ENCODE measurements around the gene ARHGAP31.
"Not testable (repeated sequence)": the region's sequence is repeated elsewhere in the genome, so short reads cannot be mapped to it uniquely, and the experiment has no call there.

ARHGAP31 gene, protein sequence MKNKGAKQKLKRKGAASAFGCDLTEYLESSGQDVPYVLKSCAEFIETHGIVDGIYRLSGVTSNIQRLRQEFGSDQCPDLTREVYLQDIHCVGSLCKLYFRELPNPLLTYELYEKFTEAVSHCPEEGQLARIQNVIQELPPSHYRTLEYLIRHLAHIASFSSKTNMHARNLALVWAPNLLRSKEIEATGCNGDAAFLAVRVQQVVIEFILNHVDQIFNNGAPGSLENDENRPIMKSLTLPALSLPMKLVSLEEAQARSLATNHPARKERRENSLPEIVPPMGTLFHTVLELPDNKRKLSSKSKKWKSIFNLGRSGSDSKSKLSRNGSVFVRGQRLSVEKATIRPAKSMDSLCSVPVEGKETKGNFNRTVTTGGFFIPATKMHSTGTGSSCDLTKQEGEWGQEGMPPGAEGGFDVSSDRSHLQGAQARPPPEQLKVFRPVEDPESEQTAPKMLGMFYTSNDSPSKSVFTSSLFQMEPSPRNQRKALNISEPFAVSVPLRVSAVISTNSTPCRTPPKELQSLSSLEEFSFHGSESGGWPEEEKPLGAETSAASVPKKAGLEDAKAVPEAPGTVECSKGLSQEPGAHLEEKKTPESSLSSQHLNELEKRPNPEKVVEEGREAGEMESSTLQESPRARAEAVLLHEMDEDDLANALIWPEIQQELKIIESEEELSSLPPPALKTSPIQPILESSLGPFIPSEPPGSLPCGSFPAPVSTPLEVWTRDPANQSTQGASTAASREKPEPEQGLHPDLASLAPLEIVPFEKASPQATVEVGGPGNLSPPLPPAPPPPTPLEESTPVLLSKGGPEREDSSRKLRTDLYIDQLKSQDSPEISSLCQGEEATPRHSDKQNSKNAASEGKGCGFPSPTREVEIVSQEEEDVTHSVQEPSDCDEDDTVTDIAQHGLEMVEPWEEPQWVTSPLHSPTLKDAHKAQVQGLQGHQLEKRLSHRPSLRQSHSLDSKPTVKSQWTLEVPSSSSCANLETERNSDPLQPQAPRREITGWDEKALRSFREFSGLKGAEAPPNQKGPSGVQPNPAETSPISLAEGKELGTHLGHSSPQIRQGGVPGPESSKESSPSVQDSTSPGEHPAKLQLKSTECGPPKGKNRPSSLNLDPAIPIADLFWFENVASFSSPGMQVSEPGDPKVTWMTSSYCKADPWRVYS (N-terminal part only)

DNA sequence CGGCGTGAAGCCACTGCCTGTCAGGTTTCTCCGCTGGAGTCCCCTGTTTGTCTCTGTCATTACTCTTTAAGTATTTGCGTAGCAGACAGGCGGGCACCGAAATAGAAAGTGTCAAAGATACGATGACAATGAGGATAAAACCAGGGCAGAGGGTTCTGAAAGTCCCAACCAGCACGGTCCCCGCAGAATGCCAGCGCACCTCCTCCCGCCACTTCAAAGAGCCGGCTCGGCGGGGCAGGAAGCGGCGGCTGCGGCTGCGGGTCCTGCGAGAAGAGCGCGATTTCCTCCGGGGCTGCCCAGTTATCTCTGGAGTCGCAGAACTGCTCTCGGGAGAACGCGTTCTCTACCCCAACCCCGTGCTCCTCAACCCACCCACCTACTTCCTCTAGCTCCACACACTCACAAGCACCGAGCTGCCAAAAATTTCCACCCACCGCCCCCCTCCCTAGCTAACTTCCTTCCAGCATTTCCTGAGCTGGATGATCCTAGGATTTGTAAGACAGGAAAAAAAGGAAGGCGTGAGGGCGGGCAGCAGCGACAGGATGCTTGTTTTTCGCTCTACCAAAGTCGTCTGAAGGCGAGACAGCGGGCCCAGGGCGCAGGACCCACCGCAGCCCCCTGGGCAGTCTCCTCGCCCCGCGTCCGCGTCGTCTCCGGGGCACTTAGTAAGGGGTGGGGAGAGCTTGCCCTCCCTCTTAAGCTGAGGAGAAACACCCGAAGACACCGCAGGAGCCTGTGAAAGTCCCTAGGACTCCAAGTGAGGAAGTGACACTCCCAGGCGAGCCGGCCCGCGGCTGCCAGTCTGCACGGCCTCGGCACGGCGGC is at the start of gene ARHGAP31:
TSS of gene ARHGAP31 (plus strand) at position 513 of the 825 bp plus-strand sequence. CDS start 522 bp downstream, outside the sequence.
- DNase-seq (ENCODE audit: low spot score) = peak; percentile 78

DNA sequence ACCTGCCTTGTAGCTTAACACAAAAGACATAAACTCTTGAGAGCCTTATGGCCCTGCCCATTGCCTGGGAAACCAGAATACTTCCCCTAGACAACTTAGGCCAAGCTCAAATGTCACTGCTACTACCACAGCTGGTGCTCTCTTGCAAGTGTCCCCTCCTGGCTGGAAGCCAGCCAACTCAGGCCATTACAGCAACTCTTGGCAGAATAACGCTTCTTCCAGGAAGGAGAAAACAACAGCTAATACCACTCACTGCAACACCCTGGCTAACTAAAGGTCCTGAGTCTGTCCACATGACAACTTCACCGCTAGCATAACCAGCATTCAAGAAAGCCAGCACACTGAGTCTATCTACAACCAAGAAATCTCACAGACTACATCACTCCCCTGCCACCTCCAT is 48.4 kb upstream of the ARHGAP31 start:
- DNase-seq (ENCODE audit: low spot score) = no peak

DNA sequence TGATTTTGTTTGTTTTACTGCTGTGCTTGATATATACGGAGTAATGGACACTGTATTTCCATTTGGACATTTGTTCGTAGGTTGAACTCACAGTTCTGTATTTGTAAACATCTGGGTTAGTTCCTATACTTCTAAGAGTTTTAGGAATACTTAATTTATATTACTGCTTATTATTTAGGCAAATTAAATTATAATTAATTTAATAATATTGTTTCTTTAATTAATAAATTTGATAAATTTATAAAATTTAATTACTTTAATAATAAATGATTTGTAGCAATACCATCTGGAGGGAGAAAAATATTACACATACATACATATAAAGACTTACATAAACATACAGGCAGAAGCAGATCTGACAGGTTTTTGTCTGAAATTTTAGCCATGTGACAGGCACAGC is 39.0 kb upstream of the ARHGAP31 start:
- DNase-seq (ENCODE audit: low spot score) = no peak

DNA sequence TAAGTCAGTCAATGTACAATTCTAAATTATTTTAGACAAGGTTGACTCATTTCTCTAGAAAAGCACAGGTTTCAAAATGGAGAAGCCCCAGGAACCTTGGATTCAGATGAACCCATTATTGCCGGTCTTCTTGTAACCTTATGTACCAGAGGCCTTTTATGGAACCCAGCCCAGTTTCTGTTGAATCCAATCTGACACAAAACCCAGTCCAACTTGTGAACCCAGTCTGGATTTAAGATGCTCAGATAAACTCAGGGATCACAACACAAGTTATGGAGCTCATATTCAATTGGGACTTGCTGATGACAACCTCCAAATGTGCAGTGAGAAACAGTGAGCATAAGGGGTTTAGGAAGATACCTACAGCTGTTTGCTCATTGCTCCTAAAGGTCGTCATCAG is 37.1 kb upstream of the ARHGAP31 start:
- no peak for DNase-seq (ENCODE audit: low spot score)

DNA sequence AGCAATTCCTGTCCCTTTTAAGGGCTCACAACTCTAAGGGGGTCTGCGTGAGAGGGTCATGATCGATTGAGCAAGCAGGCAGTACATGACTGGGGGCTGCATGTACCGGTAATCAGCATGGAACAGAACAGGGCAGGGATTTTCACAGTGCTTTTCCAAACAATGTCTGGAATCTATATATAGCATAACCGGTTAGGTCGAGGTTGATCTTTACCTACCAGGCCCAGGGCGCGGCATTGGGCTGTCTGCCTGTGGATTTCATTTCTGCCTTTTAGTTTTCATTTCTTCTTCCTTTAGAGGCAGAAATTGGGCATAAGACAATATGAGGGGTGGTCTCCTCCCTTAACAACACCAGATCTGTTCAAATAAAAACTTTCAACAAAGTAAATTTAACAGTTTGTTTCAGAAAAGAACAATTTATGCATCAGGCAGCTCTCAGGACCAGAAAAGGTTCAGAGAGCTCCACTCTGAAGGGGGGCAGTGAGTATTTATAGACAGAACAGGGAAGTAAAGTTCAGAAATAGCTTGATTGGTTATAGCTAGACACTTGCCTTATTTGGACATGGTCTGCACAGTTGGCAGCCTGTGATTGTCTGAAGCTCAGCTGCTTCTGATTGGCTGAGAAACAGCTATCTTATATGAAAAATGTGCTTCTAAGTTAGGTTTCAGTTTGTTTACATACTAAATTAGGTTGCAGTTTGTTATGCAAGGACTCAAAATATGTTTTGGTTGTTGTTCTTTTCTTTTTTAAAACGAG is 36.4 kb upstream of the ARHGAP31 start:
- peak; percentile 3 for DNase-seq (ENCODE audit: low spot score)

DNA sequence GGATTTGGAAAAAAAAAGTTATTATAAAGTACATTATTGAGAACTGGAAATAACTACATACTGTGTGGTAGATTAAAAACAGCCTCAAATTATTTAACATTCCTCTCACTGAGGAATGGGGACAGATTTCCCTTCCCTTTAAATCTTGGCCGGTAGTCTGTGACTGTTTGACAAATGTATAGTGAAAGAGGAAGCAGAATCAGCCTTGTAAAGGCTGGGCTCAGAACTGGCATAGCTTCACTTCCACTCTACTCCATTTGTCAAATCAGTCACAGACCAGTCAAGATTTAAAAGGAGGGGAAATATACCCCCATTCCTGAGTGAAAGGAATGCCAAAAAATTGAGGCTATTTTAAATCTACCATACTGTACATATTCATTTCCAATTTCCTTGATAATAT is 35.3 kb upstream of the ARHGAP31 start:
- no peak for DNase-seq (ENCODE audit: low spot score)

DNA sequence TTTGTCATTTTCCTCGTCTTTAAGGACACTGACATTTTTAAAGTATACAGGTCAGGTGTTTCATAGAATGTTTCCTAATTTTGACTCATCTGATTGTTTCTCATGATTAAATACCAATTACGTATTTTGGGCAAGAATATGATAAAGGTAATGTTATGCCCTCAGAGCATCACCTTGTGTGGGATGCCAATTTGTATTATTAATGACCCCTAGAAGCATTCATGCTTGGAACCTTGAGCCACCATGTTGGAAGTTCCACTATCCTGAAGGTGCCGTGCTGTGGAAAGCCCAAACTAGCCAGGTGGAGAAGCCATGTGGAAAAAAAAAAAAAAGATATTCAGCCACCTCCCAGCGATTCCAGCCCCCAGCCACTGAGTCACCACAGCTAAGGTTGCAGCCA is 34.4 kb upstream of the ARHGAP31 start:
- DNase-seq (ENCODE audit: low spot score) = no peak

DNA sequence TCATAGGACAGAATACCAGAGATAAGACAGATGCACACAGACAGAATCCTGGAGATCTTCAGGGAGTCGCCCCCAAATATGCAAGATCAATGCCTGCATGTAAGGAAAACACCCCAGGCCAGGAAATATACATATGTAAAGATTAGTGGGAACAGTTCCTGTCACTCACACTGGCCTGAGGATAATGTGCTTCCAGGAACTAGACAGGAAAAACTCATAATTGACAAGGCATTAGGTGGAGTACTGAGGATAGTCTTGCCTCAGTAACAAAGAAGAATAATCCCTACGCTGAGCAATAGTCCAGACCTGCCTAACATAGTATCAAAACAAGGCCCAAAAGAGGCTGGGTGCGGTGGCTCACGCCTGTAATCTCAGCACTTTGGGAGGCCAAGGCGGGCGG is 33.1 kb upstream of the ARHGAP31 start:
- DNase-seq (ENCODE audit: low spot score) = no peak

DNA sequence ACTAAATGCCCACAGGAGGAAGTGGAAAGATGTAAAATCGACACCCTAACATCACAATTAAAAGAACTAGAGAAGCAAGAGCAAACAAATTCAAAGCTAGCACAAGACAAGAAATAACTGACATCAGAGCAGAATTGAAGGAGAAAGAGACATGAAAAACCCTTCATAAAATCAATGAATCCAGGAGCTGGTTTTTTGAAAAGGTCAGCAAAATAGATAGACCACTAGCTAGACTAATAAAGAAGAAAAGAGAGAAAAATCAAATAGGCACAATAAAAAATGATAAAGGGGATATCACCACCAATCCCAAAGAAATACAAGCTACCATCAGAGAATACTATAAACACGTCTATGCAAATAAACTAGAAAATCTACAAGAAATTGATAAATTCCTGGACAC is 24.0 kb upstream of the ARHGAP31 start:
- not testable (repeated sequence) for DNase-seq (ENCODE audit: low spot score)

DNA sequence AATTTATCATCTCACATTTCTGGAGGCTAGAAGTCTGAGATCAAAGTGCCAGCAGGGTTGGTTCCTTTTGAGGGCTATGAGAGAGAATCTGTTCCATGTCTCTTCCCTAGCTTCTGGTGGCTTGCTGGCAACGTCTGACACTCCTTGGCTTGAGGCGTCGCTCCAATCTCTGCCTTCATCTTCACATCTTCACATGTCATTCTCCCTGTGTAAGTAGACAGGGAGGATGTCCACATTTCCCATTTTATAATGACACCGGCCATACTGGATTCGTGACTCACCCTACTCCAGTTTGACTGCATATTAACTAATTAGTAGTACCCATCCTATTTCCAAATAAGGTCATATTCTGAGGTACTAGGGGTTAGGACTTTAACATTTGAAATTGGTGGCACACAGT is 17.5 kb upstream of the ARHGAP31 start:
- DNase-seq (ENCODE audit: low spot score) = no peak

DNA sequence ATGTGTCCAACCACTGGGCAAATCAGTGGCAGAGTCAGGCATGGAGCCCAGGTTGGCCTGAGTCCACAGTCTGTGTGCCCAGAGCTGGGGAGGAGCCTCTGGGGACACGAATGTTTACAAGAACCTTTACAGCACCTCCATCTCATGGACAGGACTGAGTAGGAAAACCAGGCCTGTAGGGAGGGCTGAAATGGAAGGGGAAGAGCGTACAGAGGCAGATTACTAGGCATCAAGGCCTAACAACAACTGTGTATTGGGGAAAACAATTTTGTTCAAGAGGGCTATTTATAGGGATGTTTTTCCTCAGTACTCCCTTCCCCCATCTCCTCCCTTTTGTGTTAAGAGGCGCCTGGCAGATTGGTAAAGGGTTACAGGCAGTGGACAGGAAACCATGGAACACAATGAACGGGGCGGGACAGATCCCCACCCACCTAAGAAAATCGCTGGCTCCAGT is 15.1 kb upstream of the ARHGAP31 start:
- no peak for DNase-seq (ENCODE audit: low spot score)

DNA sequence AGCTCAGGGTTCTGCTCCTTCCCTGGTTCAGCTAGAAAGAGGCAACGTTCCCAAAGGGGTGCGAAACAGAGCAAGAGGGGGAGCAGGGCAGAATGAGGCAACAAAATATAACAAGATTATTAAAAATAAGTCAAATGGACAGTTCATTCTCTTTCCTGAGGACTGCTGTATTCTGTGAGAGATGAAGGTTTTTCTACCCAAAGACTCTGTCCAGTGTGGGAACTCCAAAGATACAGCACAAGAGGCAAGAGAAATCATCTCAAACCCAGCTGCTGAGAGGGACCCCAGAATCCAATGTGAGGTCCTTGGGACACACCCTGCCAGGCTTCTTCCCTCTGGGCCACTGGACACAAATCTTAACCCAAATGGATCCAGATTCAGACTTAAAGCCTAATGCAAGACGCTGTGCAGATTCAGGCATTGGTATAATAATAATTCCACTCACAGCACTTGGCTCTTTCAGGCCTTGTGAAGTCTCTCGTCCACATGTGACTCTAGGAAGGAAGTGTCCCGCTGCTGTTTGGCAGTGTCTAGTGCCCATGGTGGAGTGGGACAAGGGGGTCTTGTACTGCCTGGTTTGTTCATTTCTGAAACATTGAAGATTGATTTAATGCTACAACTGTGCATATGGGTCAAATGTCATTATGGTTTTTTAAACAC is 14.5 kb upstream of the ARHGAP31 start:
- no peak for DNase-seq (ENCODE audit: low spot score)

DNA sequence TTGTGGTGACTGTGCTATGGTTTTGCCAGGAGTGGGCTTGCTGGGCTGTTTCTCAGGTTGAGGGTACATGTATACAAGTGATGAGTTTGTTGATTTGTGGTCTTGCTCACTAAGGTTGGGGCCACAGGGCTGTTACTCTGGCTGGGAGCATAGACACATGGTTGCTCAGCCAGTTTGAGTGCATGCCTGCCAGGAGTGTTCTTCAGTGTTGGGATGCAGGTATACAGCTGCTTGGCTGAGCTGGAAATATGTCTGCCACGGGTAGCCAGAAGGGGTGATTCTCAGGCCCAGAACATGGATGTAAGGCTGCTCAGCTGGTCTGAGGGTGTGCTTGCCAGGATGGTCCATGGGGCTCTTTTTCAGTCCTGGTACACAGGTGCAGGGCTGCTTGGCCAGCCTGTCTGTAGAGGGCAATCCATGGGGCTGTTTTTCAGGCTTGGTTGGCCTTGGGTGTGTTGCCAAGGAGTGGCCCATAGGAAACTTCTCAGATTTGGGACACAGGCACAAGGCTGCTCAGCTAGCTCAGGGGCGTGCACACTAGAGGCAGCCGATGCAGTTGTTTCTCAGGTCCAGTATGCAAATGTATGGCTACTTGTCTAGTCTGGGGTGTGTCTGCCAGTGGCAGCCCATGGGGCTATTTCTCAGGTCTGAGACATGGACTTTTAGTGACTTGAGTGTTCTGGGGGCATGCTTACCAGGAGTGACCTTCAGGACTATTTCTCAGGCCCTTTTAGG is 5.3 kb upstream of the ARHGAP31 start:
- DNase-seq (ENCODE audit: low spot score) = no peak

DNA sequence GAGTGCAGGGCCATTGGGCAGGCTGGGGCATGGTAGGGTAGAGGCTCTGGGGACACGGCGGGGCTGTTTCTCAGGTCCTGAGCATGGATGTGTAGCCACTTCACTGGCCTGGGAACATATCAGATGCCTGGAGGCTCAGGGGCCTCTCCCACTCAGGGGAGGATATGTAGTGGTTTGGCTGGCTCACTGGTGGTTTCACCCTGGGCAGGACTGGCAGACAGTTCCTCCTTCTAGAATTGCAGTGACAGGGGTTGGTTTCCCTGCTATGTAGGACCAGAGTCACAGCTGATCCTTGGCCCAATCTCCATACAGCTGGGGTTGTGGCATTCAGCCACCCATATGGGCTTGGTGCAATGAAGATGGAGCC is 4.8 kb upstream of the ARHGAP31 start:
- no peak for DNase-seq (ENCODE audit: low spot score)

DNA sequence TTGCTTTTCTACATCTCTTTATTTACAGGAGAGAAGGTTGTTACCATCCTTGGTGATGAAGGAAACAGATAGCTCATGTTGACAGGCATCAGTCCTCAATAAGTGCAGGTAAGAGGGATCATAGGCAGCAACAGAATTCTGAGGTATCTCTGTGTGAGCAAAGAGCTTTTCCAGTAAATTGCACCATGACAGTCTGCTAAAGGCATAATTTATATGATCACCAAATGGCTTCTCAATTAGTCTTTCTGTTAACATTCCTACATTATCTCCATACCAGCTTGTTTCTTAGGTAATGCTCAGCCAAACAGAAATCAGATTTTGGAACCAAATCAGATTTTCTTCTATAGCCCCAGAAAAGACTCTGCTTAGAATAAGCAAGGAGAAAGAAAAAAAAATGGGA is 3.6 kb upstream of the ARHGAP31 start:
- DNase-seq (ENCODE audit: low spot score) = no peak

DNA sequence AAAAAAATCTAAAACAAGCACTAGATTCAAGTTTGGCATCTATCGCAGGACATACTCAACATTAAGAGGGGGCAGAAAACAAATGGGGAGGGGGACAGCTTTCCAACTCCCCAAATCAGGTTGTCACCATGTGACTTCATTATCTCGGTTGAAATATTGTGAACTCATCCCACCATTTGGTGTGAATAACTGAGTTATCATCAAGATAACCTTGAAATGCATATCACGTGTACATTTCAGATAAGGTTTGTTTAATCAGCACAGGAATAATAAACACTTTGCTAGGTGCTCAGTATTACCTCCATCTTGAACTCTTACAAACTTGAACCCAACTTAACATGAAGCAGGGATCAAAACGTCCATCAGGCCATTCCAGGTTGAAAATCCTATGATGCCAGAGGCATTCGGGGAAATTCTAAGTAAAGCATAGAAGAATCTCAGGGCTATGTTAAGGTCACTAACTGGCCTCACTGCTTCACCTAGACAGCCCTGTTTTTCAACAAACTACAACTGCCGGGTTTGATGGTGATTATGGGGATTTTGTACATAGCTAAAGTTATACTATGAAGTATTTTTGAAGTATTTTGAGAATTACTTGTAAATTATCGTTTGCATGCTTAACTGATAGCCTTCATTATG is 3.0 kb upstream of the ARHGAP31 start:
- DNase-seq (ENCODE audit: low spot score) = no peak

DNA sequence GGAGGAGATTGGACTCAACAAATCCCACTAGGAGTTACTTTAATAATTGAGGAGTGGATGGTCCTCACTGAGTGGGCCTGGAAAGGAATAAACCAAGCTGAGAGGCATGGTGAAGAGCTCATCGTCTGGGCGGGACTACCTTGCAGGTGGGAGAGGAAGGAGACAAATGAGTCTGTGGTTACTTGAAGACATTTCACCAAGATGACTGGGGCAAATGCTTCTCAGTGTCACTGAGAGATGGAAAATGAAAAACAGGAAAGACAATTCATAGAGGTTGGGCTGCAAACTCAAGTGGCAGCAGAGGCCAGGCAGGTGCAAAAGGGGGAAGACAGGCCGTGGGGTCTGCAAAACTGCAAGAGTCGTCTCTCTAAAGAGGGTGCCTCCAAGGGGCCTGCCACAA is 1.5 kb upstream of the ARHGAP31 start:
- no peak for DNase-seq (ENCODE audit: low spot score)

DNA sequence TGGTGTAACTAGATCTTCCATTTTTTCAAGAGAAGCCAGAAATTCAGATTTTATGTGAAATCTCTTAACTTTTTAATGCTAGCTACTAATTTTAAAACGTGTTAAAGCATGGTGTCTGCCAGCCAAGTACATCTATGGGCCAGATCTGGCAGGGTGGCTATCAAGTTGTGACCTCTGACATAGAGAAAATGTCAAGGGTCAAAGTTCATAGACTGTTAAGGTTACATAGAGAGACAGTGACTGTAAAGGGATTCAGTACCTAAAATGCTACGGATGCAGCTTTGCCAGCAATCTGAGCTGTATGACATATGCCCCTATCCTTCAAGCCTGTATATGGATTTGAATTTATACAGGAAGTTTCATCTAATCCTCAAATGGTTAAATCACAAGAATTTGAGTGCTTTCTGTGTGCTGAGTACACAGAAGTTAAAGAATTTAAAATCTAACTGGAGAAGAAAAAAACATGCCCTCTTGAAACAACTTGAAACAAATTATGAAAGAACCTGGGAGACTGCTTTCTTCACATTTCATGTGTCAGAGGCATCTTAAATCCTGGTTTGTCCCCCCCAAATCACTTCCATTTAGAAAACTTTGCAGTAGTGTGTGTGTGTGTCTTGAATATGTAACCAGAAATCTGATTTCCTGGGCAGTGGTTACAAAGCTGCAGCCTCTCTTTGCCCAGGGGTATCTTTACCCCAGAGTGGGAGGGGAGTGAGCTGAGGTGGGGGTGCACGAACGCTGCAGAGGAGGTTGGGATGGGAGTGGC is 895 bp upstream of the ARHGAP31 start:
- no peak for DNase-seq (ENCODE audit: low spot score)

Measured in SW480 (cell line).